GM10248 (cell line): ENCODE measurements around the gene SFT2D3.

Source experiments
- CTCF ChIA-PET: fragments of 300-600 bp; sonication (Branson Sonifier 250); formaldehyde crosslinking; extraction: SDS; loops from one replicate; lab custom pipeline; 2021; ENCODE audit warnings: antibody characterized with exemption; lab: Yijun Ruan, JAX
- POLR2A ChIA-PET: fragments of 350-650 bp; sonication (Branson Sonifier 250); formaldehyde crosslinking; extraction: SDS; loops from one replicate; lab custom pipeline; 2020; ENCODE audit warnings: antibody characterized with exemption; lab: Yijun Ruan, JAX
- DNase-seq: peaks from one replicate; pipeline ENCODE4 v3.0.0; 2012; ENCODE audit errors: extremely low spot score
- CTCF ChIP-seq: IDR thresholded peaks from 2 replicates; pipeline ENCODE4 v1.5.1; 2012; ENCODE audit warnings: mild to moderate bottlenecking, low read depth; ENCODE audit errors: extremely low read depth, missing control alignments, control extremely low read depth

The SFT2D3 gene

GRCh38 chr2:127659408-127660290 lies 41.6 kb upstream of the SFT2D3 start:
- TF ChIP-seq CTCF, result no peak
- POLR2A ChIA-PET, result no interaction called here
- CTCF ChIA-PET, result interaction anchor here (0.9 to 1.6 kb wide), 2 partner anchors 10 to 69 kb away, joined by 3 to 4 read pairs; no protein-coding TSS in a partner anchor
- no peak for DNase-seq

- no peak for DNase-seq
- no peak for TF ChIP-seq CTCF
- POLR2A ChIA-PET, result no interaction called here
- CTCF ChIA-PET, result interaction anchor here (0.9 to 1.6 kb wide), 2 partner anchors 10 to 69 kb away, joined by 3 to 4 read pairs; no protein-coding TSS in a partner anchor
Measured at GRCh38 chr2:127660291-127660578, 41.1 kb upstream of the SFT2D3 start.

GRCh38 chr2:127661072-127661649 lies 40.1 kb upstream of the SFT2D3 start:
- CTCF ChIA-PET, result interaction anchor here (1.6 kb wide), 1 partner anchor 70 kb away, joined by 3 read pairs; no protein-coding TSS in a partner anchor
- no peak for TF ChIP-seq CTCF
- DNase-seq, result no peak
- POLR2A ChIA-PET, result no interaction called here

GRCh38 chr2:127661949-127662510 lies 39.3 kb upstream of the SFT2D3 start:
- POLR2A ChIA-PET, result no interaction called here
- CTCF ChIA-PET, result no interaction called here

GRCh38 chr2:127662937-127663565 lies 38.2 kb upstream of the SFT2D3 start:
- POLR2A ChIA-PET, result no interaction called here
- CTCF ChIA-PET, result interaction anchor here (1.2 kb wide), 1 partner anchor 13 kb away, joined by 4 read pairs; no protein-coding TSS in a partner anchor
- TF ChIP-seq CTCF, result no peak
- no peak for DNase-seq

More at GRCh38 chr2:127661949-127662510, 39.3 kb upstream of the SFT2D3 start:
- TF ChIP-seq CTCF, result no peak
- no peak for DNase-seq

- DNase-seq, result no peak
- ChIA-PET POLR2A (no interaction called here), CTCF (interaction anchor here (1.0 to 1.2 kb wide), 2 partner anchors 12 to 13 kb away, joined by 3 to 4 read pairs; no protein-coding TSS in a partner anchor)
- no peak for TF ChIP-seq CTCF
Measured at GRCh38 chr2:127663566-127664064, 37.7 kb upstream of the SFT2D3 start.
